Neural progenitor cell (in vitro differentiated cells): ENCODE results near the gene NEIL1.
"Not testable (repeated sequence)": the region's sequence is repeated elsewhere in the genome, so short reads cannot be mapped to it uniquely, and the experiment has no call there.

Experiments
- EZH2phosphoT487 ChIP-seq: fragments of 200-600 bp; sonication (generic); IDR thresholded peaks from 2 replicates; pipeline ENCODE4 v1.6.1; 2017; ENCODE audit warnings: antibody characterized with exemption
- TF ChIP-seq, protein P1 (sequence below): fragments of 200-600 bp; sonication (generic); IDR thresholded peaks from 2 replicates; pipeline ENCODE4 v1.5.1; 2017; ENCODE audit warnings: antibody characterized with exemption, mild to moderate bottlenecking

DNA sequence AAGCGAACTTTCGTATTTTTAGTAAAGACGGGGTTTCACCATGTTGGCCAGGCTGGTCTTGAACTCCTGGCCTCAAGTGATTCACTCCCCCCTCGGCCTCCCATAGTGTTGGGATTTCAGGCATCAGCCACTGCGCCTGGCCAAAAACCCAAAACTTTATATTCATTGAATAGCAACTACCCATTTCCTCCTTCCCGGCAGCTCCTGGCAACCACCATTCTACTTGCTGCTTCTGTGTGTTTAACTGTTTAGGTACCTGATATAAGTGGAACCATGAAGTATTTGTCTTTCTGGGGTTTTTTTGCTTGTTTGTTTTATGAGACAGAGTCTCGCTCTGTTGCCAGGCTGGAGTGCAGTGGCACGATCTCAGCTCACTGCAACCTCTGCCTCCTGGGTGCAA lies 2.9 kb upstream of the NEIL1 start:
- TF ChIP-seq, protein P1, sequence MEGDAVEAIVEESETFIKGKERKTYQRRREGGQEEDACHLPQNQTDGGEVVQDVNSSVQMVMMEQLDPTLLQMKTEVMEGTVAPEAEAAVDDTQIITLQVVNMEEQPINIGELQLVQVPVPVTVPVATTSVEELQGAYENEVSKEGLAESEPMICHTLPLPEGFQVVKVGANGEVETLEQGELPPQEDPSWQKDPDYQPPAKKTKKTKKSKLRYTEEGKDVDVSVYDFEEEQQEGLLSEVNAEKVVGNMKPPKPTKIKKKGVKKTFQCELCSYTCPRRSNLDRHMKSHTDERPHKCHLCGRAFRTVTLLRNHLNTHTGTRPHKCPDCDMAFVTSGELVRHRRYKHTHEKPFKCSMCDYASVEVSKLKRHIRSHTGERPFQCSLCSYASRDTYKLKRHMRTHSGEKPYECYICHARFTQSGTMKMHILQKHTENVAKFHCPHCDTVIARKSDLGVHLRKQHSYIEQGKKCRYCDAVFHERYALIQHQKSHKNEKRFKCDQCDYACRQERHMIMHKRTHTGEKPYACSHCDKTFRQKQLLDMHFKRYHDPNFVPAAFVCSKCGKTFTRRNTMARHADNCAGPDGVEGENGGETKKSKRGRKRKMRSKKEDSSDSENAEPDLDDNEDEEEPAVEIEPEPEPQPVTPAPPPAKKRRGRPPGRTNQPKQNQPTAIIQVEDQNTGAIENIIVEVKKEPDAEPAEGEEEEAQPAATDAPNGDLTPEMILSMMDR: not testable (repeated sequence)
- TF ChIP-seq EZH2phosphoT487: not testable (repeated sequence)
